GM21529 (cell line): ENCODE data around the gene CCNE1.
A peak's percentile ranks its signal among the peaks of the same experiment; 100 is the strongest.

ENCODE experiments used
- ATAC-seq: cut with Tn5 transposase; IDR thresholded peaks from one replicate; pipeline ENCODE4 v1.9.1; 2021; ENCODE audit not compliant: unreplicated experiment

CCNE1 gene

GRCh38 chr19:29873024-29873800 is 61.4 kb downstream of the CCNE1 start:
- peak; percentile 71 for ATAC-seq
